Esophagus muscularis mucosa (tissue), 4 donors: ENCODE data around the gene A1BG. TPM values are rescaled to one million over a fixed set of nuclear protein-coding genes. Genes with fewer than 3 reads are reported as not detected.
"Not testable (repeated sequence)": the region's sequence is repeated elsewhere in the genome, so short reads cannot be mapped to it uniquely, and the experiment has no call there.

Experiments
- DNase-seq: peaks from one replicate; pipeline ENCODE4 v3.0.0-alpha.2; 2017; ENCODE audit errors: extremely low spot score
- H3K27ac ChIP-seq, 4 donors: fragments of 200-600 bp; sonication (generic); replicated peaks in 1 of 4; 1 replicate in 3 of 4; 2 replicates in 1 of 4; pipeline ENCODE4 v1.5.1; 2016 to 2019; ENCODE audit warnings: mild to moderate bottlenecking in 1 of 4
- H3K27me3 ChIP-seq, 4 donors: fragments of 200-600 bp; sonication (generic); one replicate each; pipeline versions ENCODE4 v1.5.1 to v1.6.0; 2016 to 2019
- H3K36me3 ChIP-seq, 4 donors: fragments of 200-600 bp; sonication (generic); one replicate each; pipeline ENCODE4 v1.5.1; 2016 to 2019
- H3K4me1 ChIP-seq, 4 donors: fragments of 200-600 bp; sonication (generic); one replicate each; pipeline ENCODE4 v1.5.1; 2016 to 2019
- H3K4me3 ChIP-seq, 4 donors: fragments of 200-600 bp; sonication (generic); 1 replicate in 2 of 4; 2 replicates in 2 of 4; pipeline ENCODE4 v1.5.1; 2016 to 2019; ENCODE audit warnings: mild to moderate bottlenecking in 4 of 4, moderate library complexity in 1 of 4
- H3K9me3 ChIP-seq, 4 donors: fragments of 200-600 bp; sonication (generic); 1 replicate in 3 of 4; 2 replicates in 1 of 4; pipeline ENCODE4 v1.5.1; 2016 to 2019
- EP300 ChIP-seq: sonication (generic); formaldehyde crosslinking; IDR thresholded peaks from one replicate; pipeline ENCODE4 v1.6.1; 2017; ENCODE audit warnings: antibody characterized with exemption
- POLR2A ChIP-seq: fragments of 450-650 bp; IDR thresholded peaks from one replicate; pipeline ENCODE4 v1.6.1; 2017; ENCODE audit warnings: antibody characterized with exemption, moderate library complexity, mild to moderate bottlenecking, low read depth
- POLR2AphosphoS5 ChIP-seq, 2 donors: sonication (generic); formaldehyde crosslinking; IDR thresholded peaks; one replicate each; pipeline ENCODE4 v1.6.1; 2017; ENCODE audit warnings: antibody characterized with exemption in 2 of 2
- WGBS: methylation state at CpG from one replicate; pipeline ENCODE4 v1.1.5; 2018; 5-methylcytosine and 5-hydroxymethylcytosine counted together
- intact Hi-C: fragments of 100-400 bp; cut with DNase I; formaldehyde crosslinking; loops from one replicate; pipeline ENCODE4 v1.15.1; 2023
- total RNA-seq, 4 donors: library from RNA; depleted of rRNA; stranded (reverse); fragments of >200 nt; gene quantifications; one replicate each; pipeline versions ENCODE4 v1.1.0 to v1.2.1, GENCODE V29; 2016
- TF ChIP-seq, protein P1 (sequence below), 3 experiments: fragments of 200-600 bp in 2 of 3; fragments of 450-650 bp in 1 of 3; sonication (generic) in 2 of 3; IDR thresholded peaks; one replicate each; pipeline ENCODE4 v1.5.1; 2017 to 2019; ENCODE audit warnings: antibody characterized with exemption in 3 of 3, mild to moderate bottlenecking in 2 of 3, moderate library complexity in 1 of 3

Gene A1BG
- total RNA-seq, 4 donors from 2014 or later = 0.83 to 12.1 (median 9.5) TPM

DNA sequence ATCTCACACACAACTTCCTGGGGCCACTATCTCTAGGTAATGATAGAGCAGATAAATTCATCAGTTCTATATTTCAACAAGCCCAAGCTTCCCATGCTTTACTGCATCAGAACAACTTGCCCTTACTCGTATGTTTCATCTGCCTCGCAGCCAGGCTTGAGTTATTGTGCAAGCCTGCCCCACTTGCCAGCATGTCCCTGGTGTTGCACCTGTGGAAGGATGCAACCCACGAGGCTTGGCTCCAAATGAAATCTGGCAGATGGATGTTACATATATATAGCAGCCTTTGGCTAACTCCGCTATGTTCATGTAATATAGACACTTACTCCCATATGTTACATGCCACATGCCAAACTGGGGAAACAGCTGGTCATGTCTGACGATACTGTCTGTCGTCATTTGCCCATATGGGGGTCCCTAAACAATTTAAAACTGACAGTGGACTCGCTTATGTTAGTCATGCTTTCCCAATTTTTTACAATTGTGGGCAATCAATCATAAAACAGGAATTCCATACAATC, 41.9 kb downstream of the A1BG start:
- intact Hi-C loops = no loop called here
- no peak overlapping the region for H3K27ac ChIP-seq
- no peaks in the 10 kb centered on the region for H3K9me3 ChIP-seq
- no peak overlapping the region for H3K4me3 ChIP-seq
- peaks cover 35 to 91% (median 76%) of the 10 kb centered on the region in 4 donors for H3K36me3 ChIP-seq
- TF ChIP-seq POLR2AphosphoS5 (IDR thresholded peaks at IDR 0.05) (no peak), EP300 (no peak), POLR2A (no peak)
- TF ChIP-seq, protein P1, sequence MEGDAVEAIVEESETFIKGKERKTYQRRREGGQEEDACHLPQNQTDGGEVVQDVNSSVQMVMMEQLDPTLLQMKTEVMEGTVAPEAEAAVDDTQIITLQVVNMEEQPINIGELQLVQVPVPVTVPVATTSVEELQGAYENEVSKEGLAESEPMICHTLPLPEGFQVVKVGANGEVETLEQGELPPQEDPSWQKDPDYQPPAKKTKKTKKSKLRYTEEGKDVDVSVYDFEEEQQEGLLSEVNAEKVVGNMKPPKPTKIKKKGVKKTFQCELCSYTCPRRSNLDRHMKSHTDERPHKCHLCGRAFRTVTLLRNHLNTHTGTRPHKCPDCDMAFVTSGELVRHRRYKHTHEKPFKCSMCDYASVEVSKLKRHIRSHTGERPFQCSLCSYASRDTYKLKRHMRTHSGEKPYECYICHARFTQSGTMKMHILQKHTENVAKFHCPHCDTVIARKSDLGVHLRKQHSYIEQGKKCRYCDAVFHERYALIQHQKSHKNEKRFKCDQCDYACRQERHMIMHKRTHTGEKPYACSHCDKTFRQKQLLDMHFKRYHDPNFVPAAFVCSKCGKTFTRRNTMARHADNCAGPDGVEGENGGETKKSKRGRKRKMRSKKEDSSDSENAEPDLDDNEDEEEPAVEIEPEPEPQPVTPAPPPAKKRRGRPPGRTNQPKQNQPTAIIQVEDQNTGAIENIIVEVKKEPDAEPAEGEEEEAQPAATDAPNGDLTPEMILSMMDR (IDR thresholded peaks at IDR 0.05) = no peak
- 83% methylated on average over 7 of the region's 7 CpGs for WGBS
- peaks cover 2 to 19% (median 8%) of the 10 kb centered on the region in 4 donors for H3K4me1 ChIP-seq
- DNase-seq = no peak
- no peaks in the 10 kb centered on the region for H3K27me3 ChIP-seq

DNA sequence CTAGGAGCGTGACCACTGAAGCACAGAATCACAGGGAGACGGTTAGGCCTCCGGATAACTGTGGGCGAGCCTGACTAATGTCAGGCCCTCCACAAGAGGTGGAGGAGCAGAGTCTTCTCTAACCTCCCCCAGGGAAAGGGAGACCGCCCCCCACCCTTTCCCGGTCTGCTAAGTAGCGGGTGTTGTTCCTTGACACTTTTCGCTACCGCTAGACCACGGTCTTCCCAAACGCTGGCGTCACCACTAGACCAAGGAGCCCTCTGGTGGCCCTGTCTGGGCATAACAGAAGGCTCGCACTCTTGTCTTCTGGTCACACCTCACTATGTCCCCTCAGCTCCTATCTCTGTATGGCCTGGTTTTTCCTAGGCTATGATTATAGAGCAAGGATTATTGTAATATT, 42.6 kb downstream of the A1BG start:
- H3K27ac ChIP-seq, DNase-seq, H3K4me3 ChIP-seq, H3K9me3 ChIP-seq, intact Hi-C loops, H3K27me3 ChIP-seq: not testable (repeated sequence)
- WGBS = 51% methylated on average over 13 of the region's 13 CpGs
- TF ChIP-seq, protein P1 (IDR thresholded peaks at IDR 0.05) = peak; percentile 38 to 60 (median 58)
- TF ChIP-seq POLR2AphosphoS5 (IDR thresholded peaks at IDR 0.05) = peak in 1 of 2 donors; percentile 21
- peaks cover 8 to 27% (median 15%) of the 10 kb centered on the region in 4 donors for H3K4me1 ChIP-seq
- H3K36me3 ChIP-seq = peaks cover 35 to 86% (median 71%) of the 10 kb centered on the region in 4 donors

GRCh38 chr19:58307736-58308135, 45.6 kb downstream of the A1BG start:
- Histone ChIP-seq H3K27ac (no peak overlapping the region), H3K4me3 (no peak overlapping the region), H3K27me3 (no peaks in the 10 kb centered on the region), H3K36me3 (peaks cover 16 to 57% (median 41%) of the 10 kb centered on the region in 4 donors), H3K4me1 (peaks cover 12 to 33% (median 25%) of the 10 kb centered on the region in 4 donors), H3K9me3 (no peaks in the 10 kb centered on the region)
- TF ChIP-seq POLR2AphosphoS5 (IDR thresholded peaks at IDR 0.05) = no peak
- TF ChIP-seq, protein P1 (IDR thresholded peaks at IDR 0.05) = no peak
- TF ChIP-seq EP300 = no peak
- no peak for TF ChIP-seq POLR2A
- WGBS = 91% methylated on average over 4 of the region's 4 CpGs
- DNase-seq = no peak
- intact Hi-C loops = no loop called here

DNA sequence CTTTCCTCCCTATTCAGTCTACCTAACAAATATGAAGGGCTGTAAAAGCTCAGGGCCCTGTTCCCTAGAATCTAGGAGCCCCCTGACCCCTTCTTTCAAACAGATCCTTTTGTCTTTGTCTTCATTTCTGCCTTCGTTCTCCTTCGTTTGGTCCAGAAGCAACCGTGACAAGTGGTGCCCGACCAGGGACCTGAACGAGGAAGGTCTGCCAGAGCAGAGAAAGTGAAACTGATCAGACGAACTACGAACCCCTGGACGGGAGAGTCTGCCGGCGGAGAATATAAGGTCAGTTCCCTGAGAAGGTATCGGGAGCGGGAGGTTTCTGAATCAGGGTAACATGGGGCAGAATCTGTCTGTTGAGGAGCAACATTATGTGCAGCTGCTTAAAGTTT, 47.4 kb downstream of the A1BG start:
- H3K27ac ChIP-seq = peak overlapping the region in 3 of 4 donors; percentile 88 to 93 (median 93)
- intact Hi-C loops = no loop called here
- H3K4me1 ChIP-seq = peaks cover 12 to 33% (median 25%) of the 10 kb centered on the region in 4 donors
- TF ChIP-seq POLR2AphosphoS5 (IDR thresholded peaks at IDR 0.05) (no peak), POLR2A (no peak), EP300 (no peak)
- TF ChIP-seq, protein P1 (IDR thresholded peaks at IDR 0.05) = no peak
- H3K9me3 ChIP-seq = no peaks in the 10 kb centered on the region
- WGBS = 66% methylated on average over 12 of the region's 12 CpGs
- peak overlapping the region; percentile 89 to 96 (median 94) for H3K4me3 ChIP-seq
- peaks cover 4 to 44% (median 32%) of the 10 kb centered on the region in 4 donors for H3K36me3 ChIP-seq
- no peaks in the 10 kb centered on the region for H3K27me3 ChIP-seq
- no peak for DNase-seq
